HG02610 (cell line): ENCODE data around the gene PRRC2B.

Source experiments
- ATAC-seq: cut with Tn5 transposase; IDR thresholded peaks from one replicate; pipeline ENCODE4 v1.9.1; 2021; ENCODE audit warnings: mild to moderate bottlenecking, moderate library complexity; ENCODE audit not compliant: unreplicated experiment

Gene PRRC2B

GRCh38 chr9:131407717-131408195, 13.9 kb downstream of the PRRC2B start:
- ATAC-seq: no peak

- ATAC-seq: no peak
These were observed 15.6 kb downstream of the PRRC2B start for GRCh38 chr9:131409458-131409992.

GRCh38 chr9:131410044-131410491, 16.2 kb downstream of the PRRC2B start:
- no peak for ATAC-seq

GRCh38 chr9:131411719-131412681, 18.1 kb downstream of the PRRC2B start:
- ATAC-seq: no peak

GRCh38 chr9:131416509-131416908, 22.6 kb downstream of the PRRC2B start:
- no peak for ATAC-seq

- ATAC-seq: peak; percentile 66
These were observed 23.6 kb downstream of the PRRC2B start for GRCh38 chr9:131417264-131418142.

GRCh38 chr9:131418143-131419025, 24.5 kb downstream of the PRRC2B start:
- no peak for ATAC-seq

- no peak for ATAC-seq
These were observed 25.2 kb downstream of the PRRC2B start for GRCh38 chr9:131419026-131419614.

- no peak for ATAC-seq
These were observed 25.8 kb downstream of the PRRC2B start for GRCh38 chr9:131419716-131420115.

- no peak for ATAC-seq
These were observed 27.2 kb downstream of the PRRC2B start for GRCh38 chr9:131420980-131421624.

GRCh38 chr9:131421691-131422090, 27.8 kb downstream of the PRRC2B start:
- ATAC-seq: no peak

GRCh38 chr9:131422241-131422792, 28.4 kb downstream of the PRRC2B start:
- ATAC-seq: no peak

- no peak for ATAC-seq
These were observed 29.3 kb downstream of the PRRC2B start for GRCh38 chr9:131423171-131423581.

- ATAC-seq: no peak
These were observed 32.7 kb downstream of the PRRC2B start for GRCh38 chr9:131426545-131426944.

- ATAC-seq: no peak
These were observed 35.5 kb downstream of the PRRC2B start for GRCh38 chr9:131429121-131430012.

GRCh38 chr9:131432050-131432449, 38.2 kb downstream of the PRRC2B start:
- ATAC-seq: no peak

GRCh38 chr9:131432597-131433301, 38.9 kb downstream of the PRRC2B start:
- ATAC-seq: no peak
